GM23338 (cell line): ENCODE measurements around the gene HOXD9. TPM values are rescaled to one million over a fixed set of nuclear protein-coding genes. Genes with fewer than 3 reads are reported as not detected.

Experiments used
- ATAC-seq: fragments of 200-7000 bp; cut with Tn5 transposase; 3 replicates; pipeline ENCODE4 v1.9.1; 2020
- DNase-seq: peaks from one replicate; pipeline ENCODE4 v3.0.0-alpha.2; 2015; ENCODE audit warnings: low spot score
- H2AFZ ChIP-seq: fragments of 200-600 bp; sonication (generic); 2 replicates; pipeline ENCODE4 v1.8.0; 2016; ENCODE audit warnings: antibody characterized with exemption, mild to moderate bottlenecking, moderate library complexity
- H3F3A ChIP-seq: fragments of 200-600 bp; sonication (generic); replicated peaks from 2 replicates; pipeline ENCODE4 v1.8.0; 2017; ENCODE audit warnings: antibody characterized with exemption, mixed run types, low read depth
- H3K27ac ChIP-seq: fragments of 200-600 bp; sonication (generic); 2 replicates; pipeline ENCODE4 v1.6.1; 2016; ENCODE audit warnings: low read depth
- H3K27me3 ChIP-seq: fragments of 200-600 bp; sonication (generic); 2 replicates; pipeline ENCODE4 v1.8.0; 2016; ENCODE audit warnings: mild to moderate bottlenecking, mixed run types, moderate library complexity; ENCODE audit not compliant: insufficient read depth
- H3K36me3 ChIP-seq: fragments of 200-600 bp; sonication (generic); 2 replicates; pipeline ENCODE4 v1.8.0; 2016; ENCODE audit warnings: mild to moderate bottlenecking; ENCODE audit not compliant: insufficient read depth
- H3K4me1 ChIP-seq: fragments of 200-600 bp; sonication (generic); 2 replicates; pipeline ENCODE4 v1.8.0; 2016; ENCODE audit warnings: mild to moderate bottlenecking, moderate library complexity; ENCODE audit not compliant: insufficient read depth
- H3K4me2 ChIP-seq: fragments of 200-600 bp; sonication (generic); 2 replicates; pipeline ENCODE4 v1.7.1; 2017; ENCODE audit warnings: mixed run types
- H3K4me3 ChIP-seq: fragments of 200-600 bp; sonication (generic); 2 replicates; pipeline ENCODE4 v1.6.1; 2016; ENCODE audit warnings: mixed run types
- H3K79me2 ChIP-seq: fragments of 200-600 bp; sonication (generic); replicated peaks from 2 replicates; pipeline ENCODE4 v1.8.0; 2017; ENCODE audit warnings: mild to moderate bottlenecking; ENCODE audit not compliant: insufficient read depth
- H3K9me2 ChIP-seq: fragments of 200-600 bp; sonication (generic); 2 replicates; pipeline ENCODE4 v1.8.0; 2017; ENCODE audit not compliant: insufficient read depth
- H4K20me1 ChIP-seq: fragments of 200-600 bp; sonication (generic); replicated peaks from 2 replicates; pipeline ENCODE4 v1.8.0; 2017; ENCODE audit warnings: mild to moderate bottlenecking; ENCODE audit not compliant: insufficient read depth
- H3K27ac Mint-ChIP-seq: 2 replicates; pipeline ENCODE4 v1.8.0; 2020; ENCODE audit warnings: inconsistent platforms, mild to moderate bottlenecking, moderate library complexity, mixed read lengths
- H3K27me3 Mint-ChIP-seq: 3 replicates; pipeline ENCODE4 v1.8.0; 2022; ENCODE audit warnings: low read depth, mild to moderate bottlenecking, moderate library complexity, mixed read lengths, inconsistent platforms; ENCODE audit not compliant: insufficient read depth, poor library complexity
- H3K36me3 Mint-ChIP-seq: 3 replicates; pipeline ENCODE4 v1.8.0; 2021; ENCODE audit warnings: low read depth, mild to moderate bottlenecking, inconsistent platforms, moderate library complexity, mixed read lengths
- H3K4me1 Mint-ChIP-seq: 3 replicates; pipeline ENCODE4 v1.8.0; 2020; ENCODE audit warnings: mild to moderate bottlenecking, inconsistent platforms, mixed read lengths
- H3K4me3 Mint-ChIP-seq: 3 replicates; pipeline ENCODE4 v1.8.0; 2021; ENCODE audit warnings: moderate library complexity, mild to moderate bottlenecking, inconsistent platforms, mixed read lengths
- H3K9me3 Mint-ChIP-seq: 3 replicates; pipeline ENCODE4 v1.8.0; 2020; ENCODE audit warnings: moderate library complexity, mild to moderate bottlenecking, inconsistent platforms, mixed read lengths
- CTCF ChIP-seq, 2 experiments: fragments of 200-600 bp in 1 of 2; sonication (generic) in 1 of 2; conservative IDR thresholded peaks; 2 replicates each; pipeline versions ENCODE4 v1.5.1 to v1.6.1; 2016 to 2017; ENCODE audit warnings: antibody characterized with exemption in 2 of 2, low read depth in 2 of 2, mild to moderate bottlenecking in 2 of 2, moderate library complexity in 1 of 2
- EZH2 ChIP-seq: fragments of 200-600 bp; sonication (generic); IDR thresholded peaks from one replicate; pipeline ENCODE4 v1.8.0; 2017; ENCODE audit warnings: antibody characterized with exemption, mild to moderate bottlenecking, low read depth; ENCODE audit not compliant: unreplicated experiment
- JUNB ChIP-seq: IDR thresholded peaks from one replicate; pipeline ENCODE4 v1.6.1; 2016; ENCODE audit warnings: antibody characterized with exemption; ENCODE audit not compliant: unreplicated experiment
- NANOG ChIP-seq: IDR thresholded peaks from 2 replicates; pipeline ENCODE4 v1.6.1; 2016; ENCODE audit warnings: antibody characterized with exemption, borderline replicate concordance
- REST ChIP-seq: IDR thresholded peaks from one replicate; pipeline ENCODE4 v1.6.1; 2018; ENCODE audit warnings: antibody characterized with exemption; ENCODE audit not compliant: unreplicated experiment
- ZNF462 ChIP-seq: fragments of 250-450 bp; sonication (Bioruptor Pico); IDR thresholded peaks from 2 replicates; pipeline ENCODE4 v1.5.0; 2020; ENCODE audit warnings: mild to moderate bottlenecking, moderate library complexity
- polyA plus RNA-seq: library from polyadenylated mRNA; unstranded; fragments of >200 nt; fragmentation: Nextera tagmentation; extraction: Ambion mirVana; gene quantifications from 2 replicates; pipeline ENCODE4 v1.2.1, GENCODE V29; 2016
- total RNA-seq: library from RNA; depleted of rRNA; stranded (reverse); fragments of >200 nt; shearing (Covaris generic); gene quantifications from 2 replicates; pipeline ENCODE4 v1.2.3, GENCODE V29; 2014

Gene HOXD9
- total and polyA plus RNA-seq, 2 experiments from 2014 or later: not detected

GRCh38 chr2:176100547-176101140 is 21.9 kb upstream of the HOXD9 start (continued):
- TF ChIP-seq CTCF (conservative IDR thresholded peaks at IDR 0.05; ENCODE audit: low read depth in 2 of 2) (no peak), EZH2 (peak; percentile 98)

- Histone ChIP-seq H3K36me3 (no peaks in the 10 kb centered on the region; the same call in 1 of the 2 replicates), H3K79me2 (no peaks in the 10 kb centered on the region), H3K4me2 (no peak overlapping the region), H3K9me2 (no peaks in the 10 kb centered on the region), H3K4me1 (peaks cover 62% of the 10 kb centered on the region), H3K27me3 (peaks cover 94% of the 10 kb centered on the region), H4K20me1 (peaks cover 36% of the 10 kb centered on the region), H3K4me3 (no peak overlapping the region), H3K27ac (no peak overlapping the region), H3F3A (peaks cover 35% of the 10 kb centered on the region), H2AFZ (no peak overlapping the region)
- Mint-ChIP-seq H3K4me1 (peaks cover 49% of the 10 kb centered on the region), H3K4me3 (no peak overlapping the region), H3K9me3 (peaks cover 3% of the 10 kb centered on the region; the same call in 1 of the 3 replicates), H3K27ac (no peak overlapping the region), H3K27me3 (peaks cover 99% of the 10 kb centered on the region), H3K36me3 (no peaks in the 10 kb centered on the region; the same call in 2 of the 3 replicates)
- no peak for ATAC-seq
- no peak for DNase-seq
- TF ChIP-seq REST (no peak), JUNB (no peak), EZH2 (peak; percentile 95)
These were observed 21.2 kb upstream of the HOXD9 start for GRCh38 chr2:176101216-176101830.

GRCh38 chr2:176101842-176102241 is 20.7 kb upstream of the HOXD9 start:
- DNase-seq (peak; percentile 10), ATAC-seq (no peak)
- Mint-ChIP-seq H3K4me1 (peaks cover 45% of the 10 kb centered on the region), H3K27me3 (peaks cover 97% of the 10 kb centered on the region), H3K36me3 (no peaks in the 10 kb centered on the region; the same call in 2 of the 3 replicates), H3K27ac (no peak overlapping the region), H3K4me3 (no peak overlapping the region), H3K9me3 (peaks cover 3% of the 10 kb centered on the region; the same call in 1 of the 3 replicates)
- Histone ChIP-seq H3K4me2 (no peak overlapping the region), H3K4me1 (peaks cover 58% of the 10 kb centered on the region), H3K9me2 (no peaks in the 10 kb centered on the region), H3K4me3 (no peak overlapping the region), H2AFZ (no peak overlapping the region), H3K27me3 (peaks cover 94% of the 10 kb centered on the region), H3F3A (peaks cover 31% of the 10 kb centered on the region), H3K27ac (no peak overlapping the region), H3K79me2 (no peaks in the 10 kb centered on the region), H4K20me1 (peaks cover 36% of the 10 kb centered on the region), H3K36me3 (no peaks in the 10 kb centered on the region; the same call in 1 of the 2 replicates)
- TF ChIP-seq NANOG: no peak
- TF ChIP-seq ZNF462 (CRISPR knock-in tag): no peak
